HFFc6 (cell line): ENCODE results near the gene REV3L. TPM values are rescaled to one million over a fixed set of nuclear protein-coding genes. Genes with fewer than 3 reads are reported as not detected.

Experiments
- DNase-seq: peaks from one replicate; pipeline ENCODE4 v3.0.0-alpha.2; 2018
- H3K27ac Mint-ChIP-seq: 2 replicates; pipeline ENCODE4 v1.8.0; 2020; ENCODE audit warnings: mild to moderate bottlenecking, mixed read lengths
- H3K27me3 Mint-ChIP-seq: 2 replicates; pipeline ENCODE4 v1.8.0; 2021; ENCODE audit warnings: mild to moderate bottlenecking, moderate library complexity, mixed read lengths; ENCODE audit not compliant: insufficient read depth
- H3K36me3 Mint-ChIP-seq: 2 replicates; pipeline ENCODE4 v1.8.0; 2021; ENCODE audit warnings: low read depth, mixed read lengths
- H3K4me1 Mint-ChIP-seq: 2 replicates; pipeline ENCODE4 v1.8.0; 2020; ENCODE audit warnings: low read depth, mixed read lengths
- H3K4me3 Mint-ChIP-seq: 2 replicates; pipeline ENCODE4 v1.8.0; 2020; ENCODE audit warnings: mild to moderate bottlenecking, moderate library complexity, mixed read lengths
- H3K9me3 Mint-ChIP-seq: 2 replicates; pipeline ENCODE4 v1.8.0; 2020; ENCODE audit warnings: mild to moderate bottlenecking, mixed read lengths
- CTCF ChIP-seq: fragments of 200-600 bp; sonication (generic); IDR thresholded peaks from 2 replicates; pipeline ENCODE4 v1.5.0; 2021; ENCODE audit warnings: antibody characterized with exemption, mild to moderate bottlenecking
- total RNA-seq, 6 experiments: library from RNA; stranded (reverse); fragmentation: NEBNext Ultra II Directional; extraction: Animal tissue kit (Norgen Biotek cat#: 25700); gene quantifications; 2 replicates in 1 of 6; 3 replicates in 5 of 6; pipeline ENCODE4 v1.2.3, GENCODE V29; 2021

REV3L gene
- total RNA-seq, 6 experiments from 2014 or later, result 22.4 to 36.3 (median 31.2) TPM

GRCh38 chr6:111444794-111445193 is 38.2 kb downstream of the REV3L start:
- no peaks in the 10 kb centered on the region for H3K9me3 Mint-ChIP-seq
- no peak overlapping the region for H3K4me3 Mint-ChIP-seq
- H3K27me3 Mint-ChIP-seq, result no peaks in the 10 kb centered on the region; the same call in 1 of the 2 replicates
- DNase-seq, result no peak
- no peak for TF ChIP-seq CTCF
- no peak overlapping the region for H3K27ac Mint-ChIP-seq
- H3K4me1 Mint-ChIP-seq, result peaks cover 52% of the 10 kb centered on the region
- H3K36me3 Mint-ChIP-seq, result peaks cover 19% of the 10 kb centered on the region

GRCh38 chr6:111441678-111442243 is 41.3 kb downstream of the REV3L start:
- Mint-ChIP-seq H3K4me1 (peaks cover 33% of the 10 kb centered on the region), H3K4me3 (no peak overlapping the region), H3K36me3 (peaks cover 6% of the 10 kb centered on the region; the same call in 1 of the 2 replicates), H3K27me3 (no peaks in the 10 kb centered on the region), H3K27ac (no peak overlapping the region), H3K9me3 (no peaks in the 10 kb centered on the region)
- TF ChIP-seq CTCF, result no peak
- DNase-seq, result no peak

GRCh38 chr6:111439171-111439570 is 43.8 kb downstream of the REV3L start:
- no peak for DNase-seq
- no peak overlapping the region for H3K27ac Mint-ChIP-seq
- TF ChIP-seq CTCF, result no peak
- no peaks in the 10 kb centered on the region for H3K9me3 Mint-ChIP-seq
- H3K36me3 Mint-ChIP-seq, result peaks cover 20% of the 10 kb centered on the region
- no peak overlapping the region for H3K4me3 Mint-ChIP-seq
- H3K4me1 Mint-ChIP-seq, result peaks cover 12% of the 10 kb centered on the region
- no peaks in the 10 kb centered on the region for H3K27me3 Mint-ChIP-seq

GRCh38 chr6:111437573-111437972 is 45.4 kb downstream of the REV3L start:
- Mint-ChIP-seq H3K4me1 (peaks cover 19% of the 10 kb centered on the region), H3K9me3 (no peaks in the 10 kb centered on the region), H3K27me3 (no peaks in the 10 kb centered on the region), H3K27ac (no peak overlapping the region), H3K36me3 (peaks cover 20% of the 10 kb centered on the region), H3K4me3 (no peak overlapping the region)
- no peak for DNase-seq
- TF ChIP-seq CTCF, result no peak

GRCh38 chr6:111432511-111432910 is 50.5 kb downstream of the REV3L start:
- Mint-ChIP-seq H3K9me3 (peaks cover 13% of the 10 kb centered on the region), H3K4me3 (no peak overlapping the region), H3K27me3 (no peaks in the 10 kb centered on the region), H3K27ac (no peak overlapping the region), H3K4me1 (peaks cover 50% of the 10 kb centered on the region), H3K36me3 (peaks cover 57% of the 10 kb centered on the region)
- no peak for TF ChIP-seq CTCF
- no peak for DNase-seq
